IPS DF 6.9 (cell line): Measurements from ENCODE around the gene OR10A2.

Experiments used
- DNase-seq: peaks from one replicate; pipeline ENCODE4 v3.0.0-alpha.2; 2013; ENCODE audit warnings: low read depth, low spot score
- H3K27ac ChIP-seq: one replicate; pipeline ENCODE4 v1.5.1; 2013; ENCODE audit warnings: low read length, control low read depth
- H3K27me3 ChIP-seq: 2 replicates; pipeline ENCODE4 v1.6.1; 2013; ENCODE audit warnings: mild to moderate bottlenecking, low read length; ENCODE audit not compliant: control insufficient read depth, insufficient read depth
- H3K36me3 ChIP-seq: 2 replicates; pipeline ENCODE4 v1.6.1; 2013; ENCODE audit warnings: low read length; ENCODE audit not compliant: control insufficient read depth, insufficient read depth
- H3K4me1 ChIP-seq: 2 replicates; pipeline ENCODE4 v1.6.1; 2013; ENCODE audit warnings: low read length; ENCODE audit not compliant: control insufficient read depth, insufficient read depth
- H3K4me3 ChIP-seq: 2 replicates; pipeline ENCODE4 v1.5.1; 2013; ENCODE audit warnings: mild to moderate bottlenecking, low read length
- H3K9me3 ChIP-seq: 2 replicates; pipeline ENCODE4 v1.6.1; 2013; ENCODE audit warnings: low read length, inconsistent platforms; ENCODE audit not compliant: control insufficient read depth, insufficient read depth
- WGBS: extraction: QIAGEN DNeasy Blood & Tissue Kit; methylation state at CpG from one replicate; pipeline ENCODE4 v1.1.7; 2013; ENCODE audit warnings: mixed read lengths, missing lambda C conversion rate; ENCODE audit not compliant: insufficient read length, insufficient coverage; 5-methylcytosine and 5-hydroxymethylcytosine counted together

The OR10A2 gene

GRCh38 chr11:6911948-6912347 is 49.1 kb downstream of the OR10A2 start:
- 100% methylated on average over 1 of the region's 3 CpGs for WGBS
- H3K9me3 ChIP-seq, result no peaks in the 10 kb centered on the region
- DNase-seq, result no peak

GRCh38 chr11:6919698-6920097 is 56.8 kb downstream of the OR10A2 start:
- no peaks in the 10 kb centered on the region for H3K36me3 ChIP-seq
- no peaks in the 10 kb centered on the region for H3K9me3 ChIP-seq
- no peaks in the 10 kb centered on the region for H3K27me3 ChIP-seq
- no peaks in the 10 kb centered on the region for H3K4me1 ChIP-seq
- WGBS, result no CpG with 5 or more reads among the region's 2 CpGs
- no peak overlapping the region for H3K4me3 ChIP-seq
- H3K27ac ChIP-seq, result no peak overlapping the region
- DNase-seq, result no peak

More at GRCh38 chr11:6911948-6912347, 49.1 kb downstream of the OR10A2 start:
- H3K27me3 ChIP-seq, result no peaks in the 10 kb centered on the region
- H3K27ac ChIP-seq, result no peak overlapping the region
- H3K36me3 ChIP-seq, result no peaks in the 10 kb centered on the region
- no peaks in the 10 kb centered on the region for H3K4me1 ChIP-seq
- H3K4me3 ChIP-seq, result no peak overlapping the region

- no CpG with 5 or more reads among the region's 1 CpG for WGBS
Measured at GRCh38 chr11:6920702-6921101, 57.8 kb downstream of the OR10A2 start, which contains the start of gene OR2D3. Gene OR2D3, plus strand, starts transcription at chr11:6921002. Its CDS starts 0 bp downstream, at chr11:6921002.

More at GRCh38 chr11:6920702-6921101, 57.8 kb downstream of the OR10A2 start, which contains the start of gene OR2D3:
- H3K4me1 ChIP-seq, result no peaks in the 10 kb centered on the region
- no peak for DNase-seq
- H3K4me3 ChIP-seq, result no peak within 1 kb of the TSS
- H3K27me3 ChIP-seq, result no peaks in the 10 kb centered on the region
- H3K9me3 ChIP-seq, result no peaks in the 10 kb centered on the region
- H3K36me3 ChIP-seq, result no peaks in the 10 kb centered on the region
- H3K27ac ChIP-seq, result no peak within 1 kb of the TSS
